Germinal center (tissue), 1 donor: Measurements from ENCODE around the gene TMEM245.

ENCODE experiments used
- DNase-seq: peaks from one replicate; pipeline ENCODE4 v3.0.0; 2012; ENCODE audit warnings: mixed read lengths, low spot score

TMEM245 gene

DNA sequence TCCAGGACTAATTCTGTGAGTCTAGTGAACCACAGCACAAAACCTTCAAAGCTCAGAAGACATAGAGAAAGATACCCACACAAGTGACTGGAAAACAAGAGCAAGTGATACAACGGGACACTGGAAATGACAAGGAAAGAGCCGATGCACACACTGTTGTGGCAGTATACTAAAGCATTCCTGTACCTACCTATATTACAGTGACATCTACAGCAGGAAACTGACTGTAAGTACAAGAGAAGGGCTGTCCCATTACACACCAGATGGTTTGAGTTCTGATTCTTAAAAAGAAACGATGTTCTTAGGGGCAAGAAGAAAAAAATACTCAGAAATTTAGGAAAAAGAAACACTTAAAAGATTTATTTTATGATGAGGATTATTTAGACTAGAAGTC lies 18.5 kb downstream of the TMEM245 start:
- no peak for DNase-seq

- DNase-seq = no peak
Observed at GRCh38 chr9:109100543-109101201, 19.1 kb downstream of the TMEM245 start.

DNA sequence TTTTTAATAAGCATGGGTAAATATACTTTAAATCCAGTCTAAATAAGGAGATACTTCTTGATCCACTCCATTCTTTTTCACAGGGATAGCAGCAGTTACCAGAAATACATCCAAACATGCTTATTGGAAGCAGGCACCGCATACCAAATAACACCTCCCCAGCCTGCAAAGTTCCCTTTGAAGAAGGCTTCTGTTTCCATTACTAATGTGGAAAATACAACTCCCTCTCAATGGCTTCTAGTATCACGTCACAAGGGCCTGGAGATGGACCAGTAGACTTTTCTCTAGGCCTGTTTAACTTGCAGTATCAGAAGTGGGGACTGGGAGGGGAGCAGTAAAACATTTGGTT lies 20.8 kb downstream of the TMEM245 start:
- no peak for DNase-seq

- no peak for DNase-seq
Observed at GRCh38 chr9:109098171-109098959, 21.4 kb downstream of the TMEM245 start.

- DNase-seq = no peak
Observed at GRCh38 chr9:109097146-109097545, 22.6 kb downstream of the TMEM245 start.

DNA sequence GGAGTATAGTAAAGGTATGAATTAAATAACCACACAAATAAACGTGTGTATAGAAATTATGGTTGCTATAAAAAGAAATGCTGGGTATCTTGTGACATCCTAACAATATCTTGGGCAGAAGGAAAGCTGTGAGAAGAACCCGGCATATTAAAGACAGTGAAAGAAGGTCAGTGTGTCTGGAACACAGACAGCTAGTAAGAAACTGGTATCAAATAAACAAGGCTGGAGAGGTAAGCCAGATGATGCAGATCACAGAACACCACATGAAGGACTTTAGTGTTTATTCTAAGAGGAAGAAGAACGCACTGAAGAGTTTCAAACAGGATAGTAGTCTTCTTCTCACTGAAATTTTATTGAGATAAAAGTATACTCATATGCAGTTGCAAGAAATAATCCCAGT lies 24.4 kb downstream of the TMEM245 start:
- no peak for DNase-seq

DNA sequence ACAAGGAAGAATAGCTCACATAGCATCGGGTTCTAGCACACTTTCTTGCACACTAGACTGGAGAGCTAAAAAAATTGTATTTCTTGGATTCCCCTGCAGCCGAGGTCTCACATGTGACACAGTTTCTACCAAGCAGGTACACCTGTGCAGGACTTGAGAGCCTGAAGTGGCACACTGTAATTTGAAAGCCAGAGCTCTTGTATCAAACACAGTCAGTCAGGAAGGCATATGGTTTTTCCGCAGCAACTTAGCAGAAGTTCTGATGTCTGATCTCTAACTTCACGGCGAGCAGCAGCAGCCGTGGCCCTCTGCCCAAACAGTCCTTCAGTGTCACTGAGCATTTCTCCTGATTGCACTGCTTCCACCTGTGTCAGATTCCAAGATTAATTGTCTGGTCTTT lies 25.5 kb downstream of the TMEM245 start:
- DNase-seq = no peak

DNA sequence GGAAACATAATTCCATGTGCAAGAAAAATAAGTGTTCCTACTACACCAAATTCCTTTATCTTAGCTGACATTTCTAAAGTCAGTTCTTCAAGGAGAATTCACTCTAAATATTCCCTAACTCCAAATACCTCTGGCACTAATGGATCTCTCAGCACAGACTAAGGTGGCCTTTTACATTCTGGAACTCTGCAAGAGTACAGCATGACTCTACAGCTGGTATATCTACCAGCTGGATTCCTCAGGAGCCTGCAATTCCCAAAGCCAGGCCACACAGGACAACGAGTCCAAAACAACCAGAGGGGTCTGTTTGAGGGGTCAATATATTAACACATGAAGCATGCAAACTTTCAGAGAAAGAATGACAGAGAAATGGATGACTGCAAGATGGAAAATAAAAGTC lies 27.2 kb downstream of the TMEM245 start:
- DNase-seq = no peak

GRCh38 chr9:109092051-109092580 lies 27.6 kb downstream of the TMEM245 start:
- DNase-seq = no peak

DNA sequence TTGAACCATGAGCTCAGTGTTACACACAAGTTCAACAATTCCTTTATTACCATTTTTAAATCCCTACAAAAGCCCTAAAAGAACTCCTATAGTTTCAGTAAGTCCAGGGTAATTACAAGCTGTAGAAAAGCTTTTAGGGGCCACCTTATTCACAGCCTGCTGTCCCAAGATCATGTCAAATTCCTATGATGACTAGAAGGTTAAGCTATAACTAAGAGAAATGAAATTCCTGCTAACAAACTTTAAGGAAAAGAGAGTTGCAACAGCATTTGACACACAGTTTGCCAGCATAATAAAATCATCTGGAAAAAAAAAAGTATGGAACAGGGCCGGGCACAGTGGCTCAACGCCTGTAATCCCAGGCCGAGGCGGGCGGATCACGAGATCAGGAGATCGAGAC lies 31.5 kb downstream of the TMEM245 start:
- DNase-seq = no peak

DNA sequence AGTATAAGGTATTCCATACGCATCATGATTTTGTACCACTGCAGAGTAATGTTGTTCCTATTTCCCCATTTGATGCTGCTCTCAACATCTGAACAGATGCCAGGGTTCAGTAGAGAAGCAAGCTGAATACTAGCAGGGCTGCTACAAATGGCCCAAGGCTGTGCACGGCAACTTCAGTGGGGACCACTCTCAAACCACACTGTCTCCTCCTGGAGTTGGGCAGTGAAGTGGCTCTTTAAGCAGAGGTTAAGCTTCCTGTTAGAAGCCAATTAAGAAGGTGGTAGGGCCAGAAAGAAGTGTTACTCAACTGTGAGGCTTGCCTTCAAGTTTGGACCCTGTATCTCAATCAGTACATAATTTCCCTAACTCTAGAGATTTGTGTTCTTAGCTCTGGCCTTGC lies 32.0 kb downstream of the TMEM245 start:
- no peak for DNase-seq

DNA sequence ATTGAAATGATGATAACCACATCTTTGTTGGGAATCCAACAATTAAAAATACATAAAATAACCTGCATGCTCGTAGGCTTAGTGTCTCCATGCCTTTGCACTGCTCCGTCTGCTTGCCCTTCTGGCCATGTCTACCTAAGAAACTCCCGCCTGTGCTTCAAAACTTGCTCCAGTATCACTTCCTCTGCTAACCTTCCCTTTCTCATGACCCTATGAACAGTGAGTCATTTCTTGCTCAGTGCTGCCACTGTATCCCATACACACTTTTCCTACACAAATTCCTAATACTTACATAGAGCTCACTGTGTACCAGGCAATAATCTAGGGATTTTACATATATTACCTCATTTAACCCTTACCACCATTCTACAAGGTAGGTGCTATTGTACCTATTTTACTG lies 33.5 kb downstream of the TMEM245 start:
- no peak for DNase-seq

DNA sequence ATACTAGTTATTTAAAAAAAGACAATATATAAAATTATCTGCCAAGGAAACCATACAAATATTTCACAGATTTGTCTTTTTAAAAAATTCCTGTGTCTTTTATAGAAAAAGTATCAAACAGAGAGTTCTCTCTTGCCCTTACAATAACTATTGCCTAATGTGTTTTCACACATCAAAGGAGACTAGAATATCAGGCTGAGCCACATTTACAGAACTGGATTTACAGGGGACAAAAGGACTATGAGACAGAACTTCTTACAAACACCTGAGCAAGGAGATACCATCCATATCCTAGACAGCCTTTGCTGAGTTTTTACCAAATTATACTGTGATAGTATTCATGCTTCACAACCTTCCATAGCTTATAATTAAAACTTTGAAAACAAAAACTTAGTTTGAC lies 34.2 kb downstream of the TMEM245 start:
- no peak for DNase-seq

DNA sequence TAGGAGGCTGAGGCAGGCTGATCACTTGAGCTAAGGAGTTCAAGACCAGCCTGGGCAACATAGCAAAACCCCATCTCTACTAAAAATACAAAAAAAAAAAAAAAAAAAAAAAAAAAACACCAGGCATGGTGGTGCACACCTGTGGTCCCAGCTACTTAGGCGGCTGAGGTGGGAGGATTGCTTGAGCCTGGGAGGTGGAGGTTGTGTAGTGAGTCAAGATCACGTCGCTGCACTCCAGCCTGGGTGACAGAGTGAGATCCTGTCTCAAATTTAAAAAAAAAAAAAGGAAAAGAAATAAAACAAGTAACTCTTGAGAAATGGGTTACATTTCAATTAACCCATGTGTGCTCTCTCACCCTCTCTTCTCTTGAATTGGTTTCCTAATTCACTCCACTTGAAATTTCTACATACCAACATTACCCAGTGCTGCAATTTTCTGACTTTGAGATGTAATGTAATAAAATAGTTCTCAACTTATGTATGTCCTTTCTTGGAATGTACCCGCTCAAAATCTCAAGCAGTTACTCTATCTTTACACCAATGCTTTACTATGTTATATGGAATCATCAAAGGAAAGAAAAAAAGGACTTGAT lies 35.8 kb downstream of the TMEM245 start:
- no peak for DNase-seq

GRCh38 chr9:109083141-109083540 lies 36.6 kb downstream of the TMEM245 start:
- no peak for DNase-seq

DNA sequence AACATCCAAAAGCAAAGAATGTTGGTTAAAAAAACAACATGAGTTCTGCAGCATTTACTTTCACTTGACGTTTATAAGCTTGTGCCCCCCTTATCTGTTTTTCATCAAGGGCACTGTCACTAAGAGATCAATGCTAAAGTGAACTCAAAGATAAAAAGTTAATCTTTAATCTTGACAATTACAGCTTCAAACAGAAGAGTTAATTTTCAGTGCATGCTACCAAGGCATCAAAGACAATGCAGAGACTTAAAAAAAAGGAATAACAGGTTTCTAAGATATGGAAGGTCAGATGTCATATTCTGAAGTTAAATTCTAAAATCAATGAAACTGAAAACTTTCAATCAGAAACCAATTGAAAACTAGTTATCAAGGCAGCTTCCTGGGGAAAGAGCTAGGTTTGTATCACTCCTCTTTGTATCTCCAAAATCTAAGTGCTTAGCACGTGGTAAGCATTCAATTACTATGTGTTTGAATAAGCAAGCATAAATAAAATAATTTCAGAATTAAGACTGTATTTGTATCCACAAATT lies 37.6 kb downstream of the TMEM245 start:
- no peak for DNase-seq

DNA sequence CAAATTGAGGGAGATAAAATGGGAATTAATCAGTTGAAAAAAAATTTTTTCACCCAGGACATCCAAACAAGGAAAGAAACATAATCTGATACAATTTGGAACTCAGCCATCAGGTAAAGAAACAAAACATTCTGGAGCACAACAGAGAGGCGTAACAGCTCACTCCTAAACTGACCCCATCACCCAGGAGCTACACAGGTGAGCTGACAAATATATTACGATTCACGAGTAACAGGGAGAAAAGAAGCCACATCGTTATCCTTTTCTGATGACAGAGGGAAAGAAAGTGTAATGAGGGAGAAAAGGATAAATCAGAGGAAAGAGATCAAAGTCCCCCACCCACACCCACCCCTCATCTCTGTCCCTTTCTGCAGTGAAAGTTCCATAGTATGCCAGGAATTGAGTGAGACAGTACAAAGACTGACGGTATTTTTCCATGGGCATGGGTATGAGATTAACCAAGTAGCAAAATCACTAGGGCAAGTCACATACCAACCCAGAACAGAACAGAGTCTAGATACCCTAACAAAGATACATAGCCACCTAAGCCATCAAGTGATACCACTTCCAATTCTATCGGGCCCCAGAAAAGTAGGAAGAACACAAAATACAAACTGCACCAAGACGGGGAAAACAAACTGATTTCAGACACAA lies 45.4 kb downstream of the TMEM245 start:
- no peak for DNase-seq

DNA sequence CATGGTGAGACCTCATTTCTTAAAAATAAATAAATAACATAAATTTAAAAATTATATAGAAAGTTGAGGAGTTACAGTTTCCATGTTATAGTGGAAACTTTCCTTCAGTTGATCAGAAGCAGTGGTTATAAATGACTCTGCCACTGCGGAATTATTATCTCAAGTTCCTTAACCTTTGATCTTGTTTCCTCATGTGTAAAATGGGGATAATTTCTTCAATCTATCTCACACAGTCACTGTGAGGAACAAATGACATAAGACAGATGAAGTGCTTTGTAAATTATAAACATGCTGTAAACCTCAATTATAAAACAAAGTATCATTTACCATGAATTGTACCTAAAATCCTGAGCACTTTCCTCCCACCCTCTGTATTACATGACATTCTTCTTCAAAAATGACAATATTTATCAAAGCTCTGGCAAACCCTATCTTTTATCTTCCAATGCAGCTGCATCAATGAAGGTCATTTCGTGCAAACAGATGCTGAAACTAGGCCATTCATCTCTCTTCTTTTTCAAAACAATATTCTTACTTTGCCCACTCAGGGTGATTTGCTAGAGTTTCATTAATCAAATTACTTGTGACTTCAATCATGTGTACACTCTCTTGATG lies 46.8 kb downstream of the TMEM245 start:
- DNase-seq = no peak

GRCh38 chr9:109072133-109072692 lies 47.5 kb downstream of the TMEM245 start:
- DNase-seq = no peak

GRCh38 chr9:109068764-109069163 lies 51.0 kb downstream of the TMEM245 start:
- no peak for DNase-seq

GRCh38 chr9:109064963-109065702 lies 54.6 kb downstream of the TMEM245 start:
- DNase-seq = no peak
